H7 (cell line): Measurements from ENCODE around the gene KIRREL3. TPM values are rescaled to one million over a fixed set of nuclear protein-coding genes. Genes with fewer than 3 reads are reported as not detected.
"Not testable (repeated sequence)": the region's sequence is repeated elsewhere in the genome, so short reads cannot be mapped to it uniquely, and the experiment has no call there.

Experiments
- DNase-seq: peaks from one replicate; pipeline ENCODE4 v3.0.0; 2012
- H3K27me3 ChIP-seq: 2 replicates; pipeline ENCODE4 v1.6.0; 2011; ENCODE audit warnings: mild to moderate bottlenecking, low read length; ENCODE audit not compliant: control insufficient read depth, insufficient read depth
- H3K36me3 ChIP-seq: replicated peaks from 2 replicates; pipeline ENCODE4 v1.5.1; 2011; ENCODE audit warnings: low read length; ENCODE audit not compliant: control insufficient read depth, insufficient read depth
- H3K4me3 ChIP-seq: 2 replicates; pipeline ENCODE4 v1.5.1; 2011; ENCODE audit warnings: low read depth, mild to moderate bottlenecking, control low read depth, low read length, moderate library complexity; ENCODE audit not compliant: insufficient read depth
- total RNA-seq: library from RNA; depleted of rRNA; stranded (reverse); fragments of >200 nt; shearing (Covaris generic); gene quantifications from 2 replicates; pipeline ENCODE4 v1.2.3, GENCODE V29; 2014

The KIRREL3 gene
- total RNA-seq, 1 experiment from 2014 or later = 0.10 TPM

GRCh38 chr11:126956635-126957034, 43.9 kb downstream of the KIRREL3 start:
- H3K36me3 ChIP-seq = no peaks in the 10 kb centered on the region
- H3K27me3 ChIP-seq = no peaks in the 10 kb centered on the region
- H3K4me3 ChIP-seq = no peak overlapping the region
- no peak for DNase-seq

DNA sequence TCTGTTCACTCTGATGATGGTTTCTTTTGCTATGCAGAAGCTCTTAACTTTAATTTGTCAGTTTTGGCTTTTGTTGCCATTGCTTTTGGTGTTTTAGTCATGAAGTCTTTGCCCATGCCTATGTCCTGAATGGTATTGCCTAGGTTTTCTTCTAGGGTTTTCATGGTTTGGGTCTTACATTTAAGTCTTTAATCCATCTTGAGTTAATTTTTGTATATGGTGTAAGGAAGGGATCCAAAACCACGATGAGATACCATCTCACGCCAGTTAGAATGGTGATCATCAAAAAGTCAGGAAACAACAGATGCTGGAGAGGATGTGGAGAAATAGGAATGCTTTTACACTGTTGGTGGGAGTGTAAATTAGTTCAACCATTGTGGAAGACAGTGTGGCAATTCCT, 48.0 kb downstream of the KIRREL3 start:
- not testable (repeated sequence) for DNase-seq, H3K4me3 ChIP-seq, H3K27me3 ChIP-seq, H3K36me3 ChIP-seq

DNA sequence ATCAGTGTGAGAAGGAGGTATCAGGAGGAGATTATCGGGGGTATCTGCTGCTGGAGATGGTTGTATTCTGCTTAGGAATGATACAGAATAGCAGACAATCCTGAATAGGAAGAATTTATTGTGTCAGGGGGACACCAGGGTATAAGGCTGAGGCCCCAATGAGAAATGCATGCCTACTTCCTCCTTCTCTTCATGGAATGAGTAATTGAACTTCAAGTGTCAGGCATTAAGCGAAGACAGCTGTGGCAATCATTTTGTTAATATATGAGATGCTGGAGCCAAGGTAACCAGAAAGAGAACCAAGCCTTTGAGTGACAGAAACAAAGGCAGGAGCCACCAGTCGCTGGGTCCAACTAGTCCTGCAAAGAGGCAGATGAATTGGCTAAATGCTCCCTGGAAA, 49.1 kb downstream of the KIRREL3 start:
- H3K36me3 ChIP-seq = no peaks in the 10 kb centered on the region
- no peak for DNase-seq
- H3K27me3 ChIP-seq = no peaks in the 10 kb centered on the region
- H3K4me3 ChIP-seq = no peak overlapping the region

DNA sequence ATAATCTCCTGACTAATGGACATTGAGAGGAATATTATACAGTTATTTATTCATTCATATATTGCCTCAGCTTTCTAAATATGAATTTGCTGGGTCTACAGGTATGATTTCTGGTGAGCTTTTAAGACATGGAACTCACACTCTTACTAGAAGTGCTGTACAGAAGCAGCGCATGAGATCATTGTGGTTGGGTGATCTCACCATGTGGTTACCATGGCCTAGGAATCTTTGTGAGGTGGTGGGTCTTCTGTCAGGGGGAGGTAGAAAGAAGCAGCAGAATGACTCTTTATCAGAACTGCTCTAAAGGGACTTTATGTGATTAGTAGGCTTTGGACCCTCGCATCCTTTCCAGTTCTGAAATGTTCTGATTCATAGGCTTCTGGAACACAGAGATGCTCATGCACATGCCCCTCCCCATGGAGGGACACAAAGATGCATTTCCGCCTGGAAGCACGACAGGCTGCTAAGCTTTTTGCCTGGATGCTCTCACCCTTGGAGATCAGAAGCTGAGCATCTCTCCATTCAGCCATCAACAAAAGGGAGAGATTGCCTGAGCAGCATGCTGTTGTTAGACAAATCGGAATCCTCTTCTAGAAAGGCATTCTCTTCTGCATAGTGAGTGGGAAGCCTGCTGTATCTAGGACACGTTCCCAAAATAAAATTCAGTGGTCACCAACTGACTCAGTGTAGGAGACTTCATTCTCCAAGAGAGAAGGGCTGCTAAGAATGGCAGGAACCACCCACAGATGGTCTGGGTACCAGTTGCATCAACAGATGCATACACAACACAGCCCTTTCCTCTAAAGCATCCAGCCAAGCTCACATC, 51.3 kb downstream of the KIRREL3 start:
- no peak for DNase-seq
- no peak overlapping the region for H3K4me3 ChIP-seq

GRCh38 chr11:126948563-126948962, 52.0 kb downstream of the KIRREL3 start:
- Histone ChIP-seq H3K4me3 (no peak overlapping the region), H3K36me3 (no peaks in the 10 kb centered on the region), H3K27me3 (no peaks in the 10 kb centered on the region)
- no peak for DNase-seq

More for the DNA sequence above, 51.3 kb downstream of the KIRREL3 start:
- no peaks in the 10 kb centered on the region for H3K27me3 ChIP-seq
- no peaks in the 10 kb centered on the region for H3K36me3 ChIP-seq

- no peak for DNase-seq
- H3K36me3 ChIP-seq = no peaks in the 10 kb centered on the region
- H3K27me3 ChIP-seq = no peaks in the 10 kb centered on the region
- H3K4me3 ChIP-seq = no peak overlapping the region
These were observed 55.3 kb downstream of the KIRREL3 start for GRCh38 chr11:126945319-126945718.

- H3K36me3 ChIP-seq = no peaks in the 10 kb centered on the region
- DNase-seq = no peak
- no peak overlapping the region for H3K4me3 ChIP-seq
- H3K27me3 ChIP-seq = no peaks in the 10 kb centered on the region
These were observed 57.3 kb downstream of the KIRREL3 start for GRCh38 chr11:126943316-126943715.

DNA sequence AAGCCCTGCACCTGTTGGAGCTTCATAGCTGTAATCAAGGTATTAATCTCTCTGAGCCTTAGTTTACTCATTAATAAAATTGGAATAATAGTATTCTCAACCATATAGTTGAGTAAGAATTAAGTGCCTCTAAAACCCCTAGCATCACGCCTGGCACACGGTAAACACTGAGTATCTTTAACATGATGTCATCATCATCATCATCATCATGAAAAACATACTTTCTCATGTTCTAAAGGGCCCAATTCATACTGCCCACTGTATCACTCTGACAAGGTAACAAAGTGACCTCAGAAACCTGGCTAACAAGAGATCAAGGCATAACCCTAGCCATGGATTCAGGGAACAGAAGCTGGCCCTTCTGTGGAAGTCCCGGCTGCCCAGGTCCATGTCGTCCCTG, 58.4 kb downstream of the KIRREL3 start:
- H3K27me3 ChIP-seq = no peaks in the 10 kb centered on the region
- no peak overlapping the region for H3K4me3 ChIP-seq
- no peaks in the 10 kb centered on the region for H3K36me3 ChIP-seq
- no peak for DNase-seq

GRCh38 chr11:126939552-126939951, 61.0 kb downstream of the KIRREL3 start:
- Histone ChIP-seq H3K27me3 (no peaks in the 10 kb centered on the region), H3K36me3 (no peaks in the 10 kb centered on the region), H3K4me3 (no peak overlapping the region)
- DNase-seq = no peak

GRCh38 chr11:126938718-126939117, 61.9 kb downstream of the KIRREL3 start:
- no peaks in the 10 kb centered on the region for H3K36me3 ChIP-seq
- H3K4me3 ChIP-seq = no peak overlapping the region
- DNase-seq = no peak
- no peaks in the 10 kb centered on the region for H3K27me3 ChIP-seq

GRCh38 chr11:126930091-126930841, 70.3 kb downstream of the KIRREL3 start:
- Histone ChIP-seq H3K27me3 (no peaks in the 10 kb centered on the region), H3K36me3 (no peaks in the 10 kb centered on the region), H3K4me3 (no peak overlapping the region)
- DNase-seq = no peak

GRCh38 chr11:126929179-126930061, 71.2 kb downstream of the KIRREL3 start:
- DNase-seq = no peak
- Histone ChIP-seq H3K4me3 (no peak overlapping the region), H3K36me3 (no peaks in the 10 kb centered on the region), H3K27me3 (no peaks in the 10 kb centered on the region)

DNA sequence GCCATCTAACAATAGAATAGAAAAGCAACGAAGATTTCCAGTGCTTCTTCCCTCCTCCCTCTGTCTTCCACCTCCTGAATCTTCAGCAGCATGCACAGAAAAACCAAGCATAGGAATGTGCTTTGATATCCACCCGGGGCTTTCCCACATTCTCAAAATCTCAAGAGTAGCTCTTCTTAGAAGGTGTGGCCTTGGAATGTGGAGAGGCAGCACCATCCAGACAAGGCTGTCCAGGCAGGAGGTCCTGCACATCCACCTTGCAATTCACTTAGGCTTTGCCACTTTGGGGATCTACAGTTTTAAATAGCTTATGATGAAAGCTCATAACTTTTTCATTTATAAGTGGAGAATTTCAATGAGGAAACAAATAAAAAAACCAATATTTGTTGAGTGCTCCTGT, 72.9 kb downstream of the KIRREL3 start:
- H3K4me3 ChIP-seq = no peak overlapping the region
- no peaks in the 10 kb centered on the region for H3K36me3 ChIP-seq
- H3K27me3 ChIP-seq = no peaks in the 10 kb centered on the region
- no peak for DNase-seq

DNA sequence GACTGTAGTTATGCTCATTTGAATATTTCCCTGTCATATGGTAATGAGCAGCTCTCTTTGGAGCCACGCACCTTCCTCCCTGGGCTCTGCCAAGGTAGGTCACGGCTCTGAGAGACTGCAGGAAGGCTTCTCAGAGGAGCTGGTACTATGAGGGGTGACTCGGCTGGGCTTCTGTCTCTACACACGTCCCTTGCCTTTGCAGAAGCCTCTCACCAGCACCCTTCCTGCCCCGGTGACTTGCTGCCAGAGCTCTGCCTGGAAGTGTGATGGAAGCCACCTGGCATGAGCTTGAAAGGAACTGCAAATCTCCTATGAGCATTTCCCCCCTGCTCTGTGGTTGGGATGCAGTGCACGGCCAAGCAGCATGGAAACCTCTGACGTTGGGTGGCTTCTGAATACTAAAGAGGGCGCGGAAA, 74.2 kb downstream of the KIRREL3 start:
- no peaks in the 10 kb centered on the region for H3K27me3 ChIP-seq
- no peak for DNase-seq
- no peaks in the 10 kb centered on the region for H3K36me3 ChIP-seq
- no peak overlapping the region for H3K4me3 ChIP-seq
